ENCODE results near the gene FZD1. TPM values are rescaled to one million over a fixed set of nuclear protein-coding genes. Genes with fewer than 3 reads are reported as not detected.

FZD1 gene
- total RNA-seq, 2 donors from 2014 or later, result 0.08 to 0.13 TPM

GRCh38 chr7:91248996-91249395 lies 15.2 kb upstream of the FZD1 start:
- no peak overlapping the region for H3K27ac Mint-ChIP-seq
- H3K27me3 Mint-ChIP-seq, result no peaks in the 10 kb centered on the region
- no peak overlapping the region for H3K4me3 Mint-ChIP-seq
- H3K4me1 Mint-ChIP-seq, result no peaks in the 10 kb centered on the region
- no peaks in the 10 kb centered on the region for H3K9me3 Mint-ChIP-seq
- H3K36me3 Mint-ChIP-seq (ENCODE audit: low read depth), result no peaks in the 10 kb centered on the region
- no peak for ATAC-seq (replicated peaks)

GRCh38 chr7:91249506-91250233 lies 14.6 kb upstream of the FZD1 start:
- Mint-ChIP-seq H3K27me3 (no peaks in the 10 kb centered on the region), H3K9me3 (no peaks in the 10 kb centered on the region), H3K27ac (no peak overlapping the region), H3K4me1 (no peaks in the 10 kb centered on the region), H3K36me3 (ENCODE audit: low read depth) (no peaks in the 10 kb centered on the region), H3K4me3 (no peak overlapping the region)
- ATAC-seq (replicated peaks), result no peak

GRCh38 chr7:91250706-91251105 lies 13.5 kb upstream of the FZD1 start:
- no peaks in the 10 kb centered on the region for H3K4me1 Mint-ChIP-seq
- H3K27ac Mint-ChIP-seq, result no peak overlapping the region
- H3K4me3 Mint-ChIP-seq, result no peak overlapping the region
- ATAC-seq (replicated peaks), result no peak
- no peaks in the 10 kb centered on the region for H3K9me3 Mint-ChIP-seq
- H3K36me3 Mint-ChIP-seq (ENCODE audit: low read depth), result no peaks in the 10 kb centered on the region
- H3K27me3 Mint-ChIP-seq, result no peaks in the 10 kb centered on the region

DNA sequence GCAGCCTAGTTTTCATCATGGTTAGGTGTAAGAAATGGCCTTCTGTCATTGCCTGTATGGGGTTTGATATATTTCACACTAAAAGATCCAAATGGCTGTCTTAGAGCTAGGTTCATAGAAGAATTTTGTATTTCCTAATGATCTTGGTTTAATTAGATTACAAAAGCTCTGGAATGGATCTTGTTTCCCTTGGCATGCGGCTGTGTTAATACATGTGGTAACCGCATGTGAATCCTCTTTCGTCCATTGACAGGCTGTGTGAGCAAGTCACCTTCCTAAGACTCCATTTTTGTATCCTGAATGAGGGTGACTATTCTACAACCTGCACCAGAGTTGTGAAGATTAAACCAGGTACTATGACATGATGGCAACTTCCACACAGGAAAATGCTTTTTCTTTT lies 12.4 kb upstream of the FZD1 start:
- Mint-ChIP-seq H3K4me3 (no peak overlapping the region), H3K9me3 (peaks cover 4% of the 10 kb centered on the region), H3K4me1 (no peaks in the 10 kb centered on the region), H3K27ac (no peak overlapping the region), H3K36me3 (ENCODE audit: low read depth) (no peaks in the 10 kb centered on the region), H3K27me3 (no peaks in the 10 kb centered on the region)
- ATAC-seq (replicated peaks), result no peak

DNA sequence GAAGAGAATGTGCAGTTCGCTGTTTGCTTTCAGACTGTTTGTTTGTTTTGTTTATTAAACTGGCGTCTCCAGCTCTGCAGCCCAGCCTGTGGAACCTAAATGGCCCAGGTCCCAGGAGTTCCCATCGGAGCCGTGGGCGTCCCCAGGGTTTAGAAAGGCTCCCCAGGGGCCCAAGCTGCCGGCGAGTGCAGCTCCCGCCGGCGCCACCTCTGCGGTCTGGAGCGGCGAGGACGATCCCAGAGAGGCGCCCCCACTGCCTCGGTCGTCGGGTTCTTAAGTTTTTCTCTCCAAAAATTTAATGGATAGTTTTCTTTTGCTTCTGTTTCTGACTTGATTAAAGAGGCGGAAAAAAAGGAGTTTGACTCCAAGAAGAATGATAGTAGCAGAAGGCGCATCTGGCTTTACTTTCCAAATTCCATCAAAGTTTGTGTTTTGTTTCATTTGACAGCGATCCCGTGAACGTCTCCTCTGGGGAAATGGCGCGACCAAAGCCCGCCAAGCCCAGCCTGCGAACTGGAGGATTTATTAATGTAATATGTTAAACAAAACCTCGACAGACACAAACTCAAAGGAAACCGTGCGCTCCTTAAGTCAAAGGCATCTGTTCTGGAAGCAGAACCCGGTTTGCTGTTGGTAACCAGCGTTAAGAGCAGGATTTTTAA lies 718 bp upstream of the FZD1 start:
- no peak overlapping the region for H3K27ac Mint-ChIP-seq
- peaks cover 27% of the 10 kb centered on the region for H3K27me3 Mint-ChIP-seq
- H3K4me1 Mint-ChIP-seq, result no peaks in the 10 kb centered on the region
- no peak for ATAC-seq (replicated peaks)
- no peaks in the 10 kb centered on the region for H3K9me3 Mint-ChIP-seq
- no peaks in the 10 kb centered on the region for H3K36me3 Mint-ChIP-seq (ENCODE audit: low read depth)
- peak overlapping the region; percentile 60 for H3K4me3 Mint-ChIP-seq

DNA sequence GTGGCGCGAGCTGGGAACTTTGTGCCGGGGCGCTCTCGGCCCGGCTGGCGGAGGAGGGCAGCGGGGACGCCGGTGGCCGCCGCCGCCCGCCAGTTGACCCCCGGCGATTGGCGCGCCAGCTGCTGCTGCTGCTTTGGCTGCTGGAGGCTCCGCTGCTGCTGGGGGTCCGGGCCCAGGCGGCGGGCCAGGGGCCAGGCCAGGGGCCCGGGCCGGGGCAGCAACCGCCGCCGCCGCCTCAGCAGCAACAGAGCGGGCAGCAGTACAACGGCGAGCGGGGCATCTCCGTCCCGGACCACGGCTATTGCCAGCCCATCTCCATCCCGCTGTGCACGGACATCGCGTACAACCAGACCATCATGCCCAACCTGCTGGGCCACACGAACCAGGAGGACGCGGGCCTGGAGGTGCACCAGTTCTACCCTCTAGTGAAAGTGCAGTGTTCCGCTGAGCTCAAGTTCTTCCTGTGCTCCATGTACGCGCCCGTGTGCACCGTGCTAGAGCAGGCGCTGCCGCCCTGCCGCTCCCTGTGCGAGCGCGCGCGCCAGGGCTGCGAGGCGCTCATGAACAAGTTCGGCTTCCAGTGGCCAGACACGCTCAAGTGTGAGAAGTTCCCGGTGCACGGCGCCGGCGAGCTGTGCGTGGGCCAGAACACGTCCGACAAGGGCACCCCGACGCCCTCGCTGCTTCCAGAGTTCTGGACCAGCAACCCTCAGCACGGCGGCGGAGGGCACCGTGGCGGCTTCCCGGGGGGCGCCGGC lies 870 bp downstream of the FZD1 start:
- Mint-ChIP-seq H3K36me3 (ENCODE audit: low read depth) (no peaks in the 10 kb centered on the region), H3K27ac (no peak overlapping the region), H3K4me3 (peak overlapping the region; percentile 57), H3K9me3 (no peaks in the 10 kb centered on the region), H3K4me1 (no peaks in the 10 kb centered on the region), H3K27me3 (peaks cover 27% of the 10 kb centered on the region)
- peak; percentile 36 for ATAC-seq (replicated peaks)

DNA sequence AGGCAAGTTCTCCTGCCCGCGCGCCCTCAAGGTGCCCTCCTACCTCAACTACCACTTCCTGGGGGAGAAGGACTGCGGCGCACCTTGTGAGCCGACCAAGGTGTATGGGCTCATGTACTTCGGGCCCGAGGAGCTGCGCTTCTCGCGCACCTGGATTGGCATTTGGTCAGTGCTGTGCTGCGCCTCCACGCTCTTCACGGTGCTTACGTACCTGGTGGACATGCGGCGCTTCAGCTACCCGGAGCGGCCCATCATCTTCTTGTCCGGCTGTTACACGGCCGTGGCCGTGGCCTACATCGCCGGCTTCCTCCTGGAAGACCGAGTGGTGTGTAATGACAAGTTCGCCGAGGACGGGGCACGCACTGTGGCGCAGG lies 1.4 kb downstream of the FZD1 start:
- Mint-ChIP-seq H3K27ac (no peak overlapping the region), H3K27me3 (peaks cover 27% of the 10 kb centered on the region), H3K4me3 (peak overlapping the region; percentile 57), H3K36me3 (ENCODE audit: low read depth) (no peaks in the 10 kb centered on the region), H3K9me3 (no peaks in the 10 kb centered on the region), H3K4me1 (no peaks in the 10 kb centered on the region)
- no peak for ATAC-seq (replicated peaks)

DNA sequence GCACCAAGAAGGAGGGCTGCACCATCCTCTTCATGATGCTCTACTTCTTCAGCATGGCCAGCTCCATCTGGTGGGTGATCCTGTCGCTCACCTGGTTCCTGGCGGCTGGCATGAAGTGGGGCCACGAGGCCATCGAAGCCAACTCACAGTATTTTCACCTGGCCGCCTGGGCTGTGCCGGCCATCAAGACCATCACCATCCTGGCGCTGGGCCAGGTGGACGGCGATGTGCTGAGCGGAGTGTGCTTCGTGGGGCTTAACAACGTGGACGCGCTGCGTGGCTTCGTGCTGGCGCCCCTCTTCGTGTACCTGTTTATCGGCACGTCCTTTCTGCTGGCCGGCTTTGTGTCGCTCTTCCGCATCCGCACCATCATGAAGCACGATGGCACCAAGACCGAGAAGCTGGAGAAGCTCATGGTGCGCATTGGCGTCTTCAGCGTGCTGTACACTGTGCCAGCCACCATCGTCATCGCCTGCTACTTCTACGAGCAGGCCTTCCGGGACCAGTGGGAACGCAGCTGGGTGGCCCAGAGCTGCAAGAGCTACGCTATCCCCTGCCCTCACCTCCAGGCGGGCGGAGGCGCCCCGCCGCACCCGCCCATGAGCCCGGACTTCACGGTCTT lies 1.9 kb downstream of the FZD1 start:
- no peaks in the 10 kb centered on the region for H3K36me3 Mint-ChIP-seq (ENCODE audit: low read depth)
- no peak for ATAC-seq (replicated peaks)
- H3K4me1 Mint-ChIP-seq, result no peaks in the 10 kb centered on the region
- no peak overlapping the region for H3K4me3 Mint-ChIP-seq
- no peak overlapping the region for H3K27ac Mint-ChIP-seq
- peaks cover 27% of the 10 kb centered on the region for H3K27me3 Mint-ChIP-seq
- H3K9me3 Mint-ChIP-seq, result no peaks in the 10 kb centered on the region

- Mint-ChIP-seq H3K4me1 (no peaks in the 10 kb centered on the region), H3K27ac (no peak overlapping the region), H3K9me3 (no peaks in the 10 kb centered on the region), H3K4me3 (no peak overlapping the region), H3K27me3 (peaks cover 27% of the 10 kb centered on the region), H3K36me3 (ENCODE audit: low read depth) (no peaks in the 10 kb centered on the region)
- no peak for ATAC-seq (replicated peaks)
Observed at GRCh38 chr7:91266689-91267090, 2.5 kb downstream of the FZD1 start.

GRCh38 chr7:91267171-91267955 lies 3.1 kb downstream of the FZD1 start:
- Mint-ChIP-seq H3K27me3 (peaks cover 22% of the 10 kb centered on the region), H3K4me1 (no peaks in the 10 kb centered on the region), H3K9me3 (no peaks in the 10 kb centered on the region), H3K36me3 (ENCODE audit: low read depth) (no peaks in the 10 kb centered on the region), H3K4me3 (no peak overlapping the region), H3K27ac (no peak overlapping the region)
- ATAC-seq (replicated peaks), result no peak

DNA sequence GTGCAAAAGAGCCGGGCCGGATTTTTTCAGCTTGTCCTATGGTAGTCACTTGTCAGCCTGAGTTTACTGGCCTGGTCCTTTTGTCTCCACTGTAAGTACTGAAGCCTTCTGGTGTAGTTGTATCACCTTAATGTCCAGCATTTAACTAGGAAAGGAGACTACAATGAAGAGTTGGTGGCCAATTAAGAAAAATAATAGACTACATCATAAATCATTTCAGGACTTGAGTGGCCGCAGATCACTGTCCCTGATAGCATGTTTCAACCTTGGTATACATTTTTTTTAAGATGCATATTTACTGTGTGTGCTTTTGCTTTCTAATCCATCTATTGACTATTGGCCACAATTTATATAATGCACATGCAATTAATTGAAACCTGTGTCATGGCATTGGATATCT lies 6.1 kb downstream of the FZD1 start:
- Mint-ChIP-seq H3K27ac (no peak overlapping the region), H3K4me3 (no peak overlapping the region), H3K9me3 (no peaks in the 10 kb centered on the region), H3K4me1 (no peaks in the 10 kb centered on the region), H3K27me3 (peaks cover 11% of the 10 kb centered on the region), H3K36me3 (ENCODE audit: low read depth) (no peaks in the 10 kb centered on the region)
- no peak for ATAC-seq (replicated peaks)

DNA sequence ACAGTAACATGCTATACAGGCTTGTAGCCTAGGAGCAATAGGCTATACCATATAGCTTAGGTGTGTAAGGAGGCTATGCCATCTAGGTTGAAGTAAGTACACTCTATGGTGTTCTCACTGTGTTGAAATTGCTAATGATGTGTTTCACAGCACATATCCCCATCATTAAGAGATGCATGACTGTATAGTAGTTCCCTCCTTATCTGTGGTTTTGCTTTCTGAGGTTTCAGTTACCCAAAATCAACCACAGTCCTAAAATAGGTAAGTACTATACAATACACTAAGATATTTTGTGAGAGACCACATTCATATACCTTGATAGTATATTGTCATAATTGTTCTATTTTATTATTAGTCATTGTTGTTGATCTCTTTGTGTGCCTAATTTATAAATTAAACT lies 12.7 kb downstream of the FZD1 start:
- H3K27ac Mint-ChIP-seq, result no peak overlapping the region
- H3K4me3 Mint-ChIP-seq, result no peak overlapping the region
- H3K4me1 Mint-ChIP-seq, result no peaks in the 10 kb centered on the region
- H3K9me3 Mint-ChIP-seq, result peaks cover 3% of the 10 kb centered on the region
- H3K36me3 Mint-ChIP-seq (ENCODE audit: low read depth), result no peaks in the 10 kb centered on the region
- H3K27me3 Mint-ChIP-seq, result peaks cover 7% of the 10 kb centered on the region
- ATAC-seq (replicated peaks), result no peak

DNA sequence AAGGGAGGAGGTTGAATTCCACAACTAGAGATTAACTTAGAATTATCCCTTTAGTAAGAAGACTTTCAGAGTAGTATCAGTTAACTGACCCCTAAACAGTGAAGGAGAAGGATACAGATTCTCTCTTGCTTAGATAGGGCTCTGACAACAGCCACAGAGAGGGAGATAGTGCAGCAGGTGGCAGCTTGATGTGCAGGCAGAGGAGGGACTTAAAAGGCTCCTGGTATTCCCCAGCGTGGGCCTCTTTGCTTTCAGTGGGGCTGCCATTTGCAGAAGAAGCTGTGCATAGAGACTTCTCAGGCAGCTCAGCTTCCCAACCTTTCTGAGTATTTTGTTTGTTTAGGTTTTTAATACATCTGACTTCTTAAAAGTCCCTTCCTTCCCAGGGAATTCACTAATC lies 16.0 kb downstream of the FZD1 start:
- no peak for ATAC-seq (replicated peaks)
- Mint-ChIP-seq H3K36me3 (ENCODE audit: low read depth) (no peaks in the 10 kb centered on the region), H3K4me3 (no peak overlapping the region), H3K27me3 (peaks cover 7% of the 10 kb centered on the region), H3K9me3 (peaks cover 3% of the 10 kb centered on the region), H3K4me1 (no peaks in the 10 kb centered on the region), H3K27ac (no peak overlapping the region)

DNA sequence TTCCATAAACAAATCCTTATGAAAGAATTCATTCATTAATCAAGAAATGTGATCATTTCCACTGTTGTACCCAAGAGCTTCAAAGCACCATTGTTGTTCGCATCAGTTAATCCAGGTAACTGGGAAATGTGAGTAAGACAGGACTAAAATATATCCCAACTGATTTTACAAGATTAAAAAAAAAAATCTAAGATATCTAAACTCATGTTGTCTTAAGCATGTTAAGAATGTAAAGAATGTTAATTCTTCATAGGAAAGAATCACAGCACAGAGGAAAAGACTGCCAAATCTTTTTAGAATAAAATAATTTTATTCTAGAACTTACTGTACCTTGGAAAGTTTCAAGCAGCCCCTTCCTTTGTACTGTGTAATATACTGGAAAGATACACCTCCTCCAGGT lies 16.4 kb downstream of the FZD1 start:
- no peaks in the 10 kb centered on the region for H3K36me3 Mint-ChIP-seq (ENCODE audit: low read depth)
- H3K27ac Mint-ChIP-seq, result no peak overlapping the region
- peaks cover 2% of the 10 kb centered on the region for H3K9me3 Mint-ChIP-seq
- no peak overlapping the region for H3K4me3 Mint-ChIP-seq
- no peaks in the 10 kb centered on the region for H3K4me1 Mint-ChIP-seq
- ATAC-seq (replicated peaks), result no peak
- H3K27me3 Mint-ChIP-seq, result peaks cover 6% of the 10 kb centered on the region
